GM12878 (cell line): Measurements from ENCODE around the gene IZUMO3. TPM values are rescaled to one million over a fixed set of nuclear protein-coding genes. Genes with fewer than 3 reads are reported as not detected.
"Not testable (repeated sequence)": the region's sequence is repeated elsewhere in the genome, so short reads cannot be mapped to it uniquely, and the experiment has no call there.

Experiments
- ATAC-seq: fragments of 200-7000 bp; cut with Tn5 transposase; 3 replicates; pipeline ENCODE4 v1.9.1; 2020; ENCODE audit warnings: mild to moderate bottlenecking, moderate library complexity
- BruUV-seq: library from RNA; stranded (reverse); fragments of 400-500 nt; replicated peaks from 2 replicates; lab custom pipeline; 2021; lab: Mats Ljungman, UMichigan
- CTCF ChIA-PET: fragments of 300-600 bp; sonication (Branson Sonifier 250); formaldehyde crosslinking; extraction: SDS; loops from one replicate; lab custom pipeline; 2021; ENCODE audit warnings: inconsistent platforms; lab: Yijun Ruan, JAX
- POLR2A ChIA-PET: fragments of 350-600 bp; formaldehyde crosslinking; extraction: SDS; loops from one replicate; lab custom pipeline; 2021; ENCODE audit warnings: inconsistent platforms; lab: Charles Lee
- RAD21 ChIA-PET: fragments of 300-600 bp; sonication (Branson Sonifier 250); formaldehyde crosslinking; loops from one replicate; lab custom pipeline; 2023; ENCODE audit warnings: antibody characterized with exemption; ENCODE audit not compliant: unreplicated experiment; lab: Charles Lee
- SMC1A ChIA-PET: fragments of 300-600 bp; sonication (Branson Sonifier 250); formaldehyde crosslinking; loops from one replicate; lab custom pipeline; 2023; ENCODE audit not compliant: unreplicated experiment, uncharacterized antibody; lab: Charles Lee
- DNase-seq: peaks from one replicate; pipeline ENCODE4 v3.0.0-alpha.2; 2011; ENCODE audit warnings: low read depth, low spot score
- FAIRE-seq: peaks from 3 replicates; lab custom pipeline; 2011; peaks lifted over from hg19 to GRCh38; lab: Jason Lieb, UNC
- H2AFZ ChIP-seq: 2 replicates; pipeline ENCODE4 v1.6.0; 2011; ENCODE audit warnings: low read depth, low read length, control low read depth; ENCODE audit not compliant: control insufficient read depth
- H3K27ac ChIP-seq: 2 replicates; pipeline ENCODE4 v1.5.1; 2011; ENCODE audit warnings: control low read depth; ENCODE audit not compliant: control insufficient read depth, insufficient read depth
- H3K27me3 ChIP-seq, 2 experiments: replicated peaks in 1 of 2; 2 replicates each; pipeline versions ENCODE4 v1.6.0 to v1.6.1; 2011; ENCODE audit warnings: low read length in 1 of 2; ENCODE audit not compliant: control insufficient read depth in 2 of 2, insufficient read depth in 2 of 2
- H3K36me3 ChIP-seq, 2 experiments: 2 replicates each; pipeline ENCODE4 v1.5.1; 2011; ENCODE audit warnings: low read length in 1 of 2; ENCODE audit not compliant: control insufficient read depth in 2 of 2, insufficient read depth in 2 of 2
- H3K4me1 ChIP-seq: 2 replicates; pipeline ENCODE4 v1.6.1; 2011; ENCODE audit warnings: mild to moderate bottlenecking, low read length, moderate library complexity, mixed read lengths; ENCODE audit not compliant: control insufficient read depth, insufficient read depth
- H3K4me2 ChIP-seq: 2 replicates; pipeline ENCODE4 v1.6.0; 2011; ENCODE audit warnings: control low read depth; ENCODE audit not compliant: control insufficient read depth, insufficient read depth
- H3K4me3 ChIP-seq: fragments of 200-600 bp; sonication (generic); 2 replicates; pipeline ENCODE4 v1.5.1; 2016
- H3K79me2 ChIP-seq: 2 replicates; pipeline ENCODE4 v1.6.0; 2011; ENCODE audit warnings: low read length; ENCODE audit not compliant: control insufficient read depth, insufficient read depth
- H3K9ac ChIP-seq: 2 replicates; pipeline ENCODE4 v1.8.0; 2011; ENCODE audit warnings: low read length, control low read depth, mixed read lengths; ENCODE audit not compliant: control insufficient read depth, insufficient read depth
- H3K9me3 ChIP-seq: replicated peaks from 3 replicates; pipeline ENCODE4 v1.5.1; 2011; ENCODE audit warnings: mild to moderate bottlenecking, low read length; ENCODE audit not compliant: control insufficient read depth, insufficient read depth
- H4K20me1 ChIP-seq: 2 replicates; pipeline ENCODE4 v1.6.0; 2011; ENCODE audit not compliant: control insufficient read depth, insufficient read depth
- ATF7 ChIP-seq: fragments of 450-650 bp; IDR thresholded peaks from 2 replicates; pipeline ENCODE4 v1.6.1; 2016; ENCODE audit warnings: low read depth, mild to moderate bottlenecking
- DPF2 ChIP-seq: fragments of 450-650 bp; IDR thresholded peaks from 2 replicates; pipeline ENCODE4 v1.6.1; 2017; ENCODE audit warnings: mild to moderate bottlenecking
- EGR1 ChIP-seq, 2 experiments: IDR thresholded peaks; 1 replicate in 1 of 2; 2 replicates in 1 of 2; pipeline ENCODE4 v1.6.1; 2011 to 2012; ENCODE audit warnings: low read depth in 2 of 2, low read length in 2 of 2, borderline replicate concordance in 1 of 2, mild to moderate bottlenecking in 1 of 2, moderate library complexity in 1 of 2
- ESRRA ChIP-seq: IDR thresholded peaks from 2 replicates; pipeline ENCODE4 v1.6.1; 2012; ENCODE audit warnings: mild to moderate bottlenecking, low read length, improper control_type of control experiment
- IRF4 ChIP-seq: IDR thresholded peaks from 2 replicates; pipeline ENCODE4 v1.6.1; 2011; ENCODE audit warnings: low read depth, low read length
- MYB ChIP-seq: fragments of 150-350 bp; IDR thresholded peaks from 2 replicates; pipeline ENCODE4 v1.6.1; 2014; ENCODE audit warnings: mild to moderate bottlenecking, low read depth, low read length, borderline replicate concordance
- NBN ChIP-seq: fragments of 450-650 bp; IDR thresholded peaks from 2 replicates; pipeline ENCODE4 v1.6.1; 2016
- RAD21 ChIP-seq: IDR thresholded peaks from 2 replicates; pipeline ENCODE4 v1.6.1; 2011; ENCODE audit warnings: mild to moderate bottlenecking, low read depth, low read length, moderate library complexity; ENCODE audit not compliant: insufficient read depth
- TAF1 ChIP-seq: IDR thresholded peaks from 2 replicates; pipeline ENCODE4 v1.6.1; 2011; ENCODE audit warnings: mild to moderate bottlenecking, low read depth, low read length, borderline replicate concordance
- WGBS: methylation state at CpG from one replicate; pipeline ENCODE4 v1.1.6; 2016; ENCODE audit warnings: low lambda C conversion rate; ENCODE audit not compliant: insufficient replicate concordance, insufficient coverage; ENCODE audit errors: missing lambda C conversion rate; 5-methylcytosine and 5-hydroxymethylcytosine counted together
- in situ Hi-C: fragments of 300-500 bp; cut with MboI; formaldehyde crosslinking; loops from 9 replicates; pipeline ENCODE4 v1.14.3; 2018; ENCODE audit warnings: mixed read lengths
- intact Hi-C: fragments of 100-400 bp; cut with micrococcal nuclease; formaldehyde crosslinking; loops from one replicate; pipeline ENCODE4 v1.14.2; 2022; ENCODE audit not compliant: unreplicated experiment
- polyA plus RNA-seq, 11 experiments: library from polyadenylated mRNA; depleted of rRNA in 4 of 11; unstranded in 6 of 11; stranded (reverse) in 5 of 11; fragments of >200 nt; fragmentation: Nextera tagmentation in 4 of 11; fragmentation: Illumina TruSeq in 1 of 11; extraction: Ambion mirVana in 4 of 11; extraction: Trizol in 1 of 11; gene quantifications; 1 replicate in 1 of 11; 2 replicates in 10 of 11; pipeline versions ENCODE4 v1.2.1 to v1.2.3, GENCODE V29; 2011 to 2016; ENCODE audit warnings: inconsistent platforms in 2 of 11, missing spikeins in 2 of 11, low read depth in 1 of 11
- total RNA-seq, 4 experiments: library from RNA; depleted of rRNA in 3 of 4; stranded (reverse); fragments of >200 nt in 3 of 4; fragmentation: Illumina TruSeq in 1 of 4; extraction: Trizol in 1 of 4; gene quantifications; 2 replicates each; pipeline versions ENCODE4 v1.2.1 to v1.2.3, GENCODE V29; 2013 to 2021
- TF ChIP-seq, protein P1 (sequence below): IDR thresholded peaks from 2 replicates; pipeline ENCODE4 v1.6.1; 2011; ENCODE audit warnings: borderline replicate concordance, low read depth, mild to moderate bottlenecking, moderate library complexity, mixed read lengths, low read length; ENCODE audit not compliant: insufficient read depth; ENCODE audit errors: extremely low read length
- TF ChIP-seq, protein P2 (sequence below): fragments of 450-650 bp; IDR thresholded peaks from 2 replicates; pipeline ENCODE4 v1.6.1; 2017; ENCODE audit warnings: antibody characterized with exemption, mild to moderate bottlenecking, moderate library complexity

IZUMO3 gene
- total and polyA plus RNA-seq, 10 of the 15 experiments (the other 5 are each of a cell fraction or from before 2014, with no cell fraction given): not detected

DNA sequence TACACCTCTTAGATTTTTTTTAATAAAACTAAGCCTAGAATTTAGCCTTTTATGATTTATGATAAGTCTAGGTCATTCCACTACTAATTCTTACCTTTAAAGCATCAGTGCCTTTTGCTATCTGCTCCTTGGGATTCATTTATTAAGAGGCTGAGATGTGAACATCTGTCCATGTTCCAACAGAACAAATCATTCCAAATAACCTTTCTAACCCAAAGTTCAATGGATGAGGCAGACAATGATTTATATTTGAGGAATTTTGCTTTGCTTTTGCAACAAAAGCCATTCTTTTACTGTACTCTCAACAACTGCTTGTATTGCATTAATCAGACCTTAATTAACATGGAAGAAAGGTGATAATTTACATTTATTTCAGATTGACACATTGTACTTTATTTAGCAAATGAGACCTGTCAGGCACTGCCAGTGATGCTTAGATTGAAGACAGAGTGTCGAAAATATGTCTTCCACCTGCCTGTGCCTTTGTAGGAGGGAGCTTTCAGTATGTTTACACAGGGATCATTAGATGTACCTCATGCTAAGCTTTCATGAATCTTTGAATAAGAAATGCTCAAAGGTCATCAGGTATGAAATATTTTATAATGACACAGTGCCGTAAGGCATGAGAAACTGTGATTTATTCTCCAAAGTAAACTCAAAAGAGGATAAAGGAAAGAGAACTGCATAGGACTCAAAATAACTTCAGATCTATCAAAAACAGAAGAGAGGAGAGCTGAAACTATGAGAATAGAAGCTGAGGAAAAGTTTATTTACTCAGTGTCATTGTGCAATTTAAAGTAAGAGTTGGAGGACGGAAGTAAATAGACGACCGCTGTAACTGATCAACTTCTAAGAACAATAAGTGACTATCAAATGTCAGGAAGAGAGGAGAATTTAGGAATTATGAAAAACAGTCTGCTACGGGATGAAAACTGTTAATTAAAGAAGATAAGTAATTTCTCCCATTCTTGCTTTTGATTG lies 36.7 kb upstream of the IZUMO3 start:
- no peak overlapping the region for H2AFZ ChIP-seq
- no peaks in the 10 kb centered on the region for H3K27me3 ChIP-seq
- no TSS peak for BruUV-seq
- FAIRE-seq (no peak), DNase-seq (no peak), ATAC-seq (no peak)
- H3K27ac ChIP-seq: no peak overlapping the region
- ChIA-PET POLR2A (no interaction called here), CTCF (no interaction called here), RAD21 (no interaction called here), SMC1A (interaction anchor here (0.6 kb wide), 1 partner anchor 119 kb away, joined by 3 read pairs; no protein-coding TSS in a partner anchor)
- intact Hi-C loops: no loop called here
- H3K4me1 ChIP-seq: no peaks in the 10 kb centered on the region
- WGBS: 30% methylated on average over 6 of the region's 6 CpGs
- H4K20me1 ChIP-seq: no peaks in the 10 kb centered on the region
- no peak overlapping the region for H3K4me2 ChIP-seq
- H3K4me3 ChIP-seq: no peak overlapping the region
- H3K9me3 ChIP-seq: no peaks in the 10 kb centered on the region
- no peak for TF ChIP-seq NBN
- TF ChIP-seq IRF4: no peak
- no peak for TF ChIP-seq ESRRA
- no peak for TF ChIP-seq RAD21
- TF ChIP-seq DPF2: no peak
- TF ChIP-seq EGR1 (IDR thresholded peaks at IDR 0.05; ENCODE audit: borderline replicate concordance in 1 of 2, low read depth in 2 of 2, low read length in 2 of 2): no peak
- no peak for TF ChIP-seq TAF1
- TF ChIP-seq ATF7: no peak
- TF ChIP-seq, protein P1, sequence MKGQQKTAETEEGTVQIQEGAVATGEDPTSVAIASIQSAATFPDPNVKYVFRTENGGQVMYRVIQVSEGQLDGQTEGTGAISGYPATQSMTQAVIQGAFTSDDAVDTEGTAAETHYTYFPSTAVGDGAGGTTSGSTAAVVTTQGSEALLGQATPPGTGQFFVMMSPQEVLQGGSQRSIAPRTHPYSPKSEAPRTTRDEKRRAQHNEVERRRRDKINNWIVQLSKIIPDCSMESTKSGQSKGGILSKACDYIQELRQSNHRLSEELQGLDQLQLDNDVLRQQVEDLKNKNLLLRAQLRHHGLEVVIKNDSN: no peak
- no peak for TF ChIP-seq MYB
- TF ChIP-seq, protein P2, sequence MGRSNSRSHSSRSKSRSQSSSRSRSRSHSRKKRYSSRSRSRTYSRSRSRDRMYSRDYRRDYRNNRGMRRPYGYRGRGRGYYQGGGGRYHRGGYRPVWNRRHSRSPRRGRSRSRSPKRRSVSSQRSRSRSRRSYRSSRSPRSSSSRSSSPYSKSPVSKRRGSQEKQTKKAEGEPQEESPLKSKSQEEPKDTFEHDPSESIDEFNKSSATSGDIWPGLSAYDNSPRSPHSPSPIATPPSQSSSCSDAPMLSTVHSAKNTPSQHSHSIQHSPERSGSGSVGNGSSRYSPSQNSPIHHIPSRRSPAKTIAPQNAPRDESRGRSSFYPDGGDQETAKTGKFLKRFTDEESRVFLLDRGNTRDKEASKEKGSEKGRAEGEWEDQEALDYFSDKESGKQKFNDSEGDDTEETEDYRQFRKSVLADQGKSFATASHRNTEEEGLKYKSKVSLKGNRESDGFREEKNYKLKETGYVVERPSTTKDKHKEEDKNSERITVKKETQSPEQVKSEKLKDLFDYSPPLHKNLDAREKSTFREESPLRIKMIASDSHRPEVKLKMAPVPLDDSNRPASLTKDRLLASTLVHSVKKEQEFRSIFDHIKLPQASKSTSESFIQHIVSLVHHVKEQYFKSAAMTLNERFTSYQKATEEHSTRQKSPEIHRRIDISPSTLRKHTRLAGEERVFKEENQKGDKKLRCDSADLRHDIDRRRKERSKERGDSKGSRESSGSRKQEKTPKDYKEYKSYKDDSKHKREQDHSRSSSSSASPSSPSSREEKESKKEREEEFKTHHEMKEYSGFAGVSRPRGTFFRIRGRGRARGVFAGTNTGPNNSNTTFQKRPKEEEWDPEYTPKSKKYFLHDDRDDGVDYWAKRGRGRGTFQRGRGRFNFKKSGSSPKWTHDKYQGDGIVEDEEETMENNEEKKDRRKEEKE: no peak
- in situ Hi-C loops: no loop called here
- H3K79me2 ChIP-seq: no peaks in the 10 kb centered on the region
- no peak overlapping the region for H3K9ac ChIP-seq
- no peaks in the 10 kb centered on the region for H3K36me3 ChIP-seq

DNA sequence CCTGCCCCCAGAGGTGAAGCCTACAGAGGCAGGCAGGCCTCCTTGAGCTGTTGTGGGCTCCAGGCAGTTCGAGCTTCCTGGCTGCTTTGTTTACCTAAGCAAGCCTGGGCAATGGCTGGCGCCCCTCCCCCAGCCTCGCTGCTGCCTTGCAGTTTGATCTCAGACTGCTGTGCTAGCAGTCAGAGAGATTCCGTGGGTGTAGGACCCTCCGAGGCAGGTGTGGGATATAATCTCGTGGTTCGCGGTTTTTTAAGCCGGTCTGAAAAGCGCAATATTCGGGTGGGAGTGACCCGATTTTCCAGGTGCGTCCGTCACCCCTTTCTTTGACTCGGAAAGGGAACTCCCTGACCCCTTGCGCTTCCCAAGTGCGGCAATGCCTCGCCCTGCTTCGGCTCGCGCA lies 34.3 kb upstream of the IZUMO3 start:
- DNase-seq: not testable (repeated sequence)

More for the DNA sequence above, 34.3 kb upstream of the IZUMO3 start:
- in situ Hi-C loops, RAD21 ChIA-PET, H3K4me3 ChIP-seq, ATAC-seq, H4K20me1 ChIP-seq, H3K27me3 ChIP-seq, H3K9ac ChIP-seq, SMC1A ChIA-PET, H3K9me3 ChIP-seq, H2AFZ ChIP-seq, H3K27ac ChIP-seq, H3K79me2 ChIP-seq, H3K36me3 ChIP-seq, BruUV-seq, CTCF ChIA-PET, FAIRE-seq, H3K4me1 ChIP-seq, H3K4me2 ChIP-seq, intact Hi-C loops, POLR2A ChIA-PET: not testable (repeated sequence)
- WGBS: 51% methylated on average over 20 of the region's 21 CpGs
